Dermis microvascular lymphatic vessel endothelial cell (primary cell): ENCODE data around the gene ACTR1A. TPM values are rescaled to one million over a fixed set of nuclear protein-coding genes. Genes with fewer than 3 reads are reported as not detected.

Source experiments
- DNase-seq, 2 donors: peaks; one replicate each; pipeline versions ENCODE4 v3.0.0 to v3.0.0-alpha.2; 2010; ENCODE audit warnings: low read depth in 2 of 2
- total RNA-seq: library from RNA; depleted of rRNA; stranded (reverse); fragments of >200 nt; gene quantifications from 2 replicates; pipeline ENCODE4 v1.2.1, GENCODE V29; 2014

The ACTR1A gene
- total RNA-seq, 1 donor from 2014 or later, result 143 TPM

GRCh38 chr10:102485093-102485784 is 17.3 kb downstream of the ACTR1A start:
- DNase-seq, result no peak

- no peak for DNase-seq
Measured at GRCh38 chr10:102484021-102484420, 18.5 kb downstream of the ACTR1A start.

GRCh38 chr10:102480396-102480795 is 22.1 kb downstream of the ACTR1A start:
- no peak for DNase-seq

GRCh38 chr10:102479651-102480050 is 22.9 kb downstream of the ACTR1A start:
- no peak for DNase-seq

GRCh38 chr10:102476466-102477141 is 25.9 kb downstream of the ACTR1A start:
- DNase-seq, result no peak

GRCh38 chr10:102475451-102476040 is 27.0 kb downstream of the ACTR1A start:
- DNase-seq, result no peak

GRCh38 chr10:102473445-102474331 is 28.8 kb downstream of the ACTR1A start:
- DNase-seq, result no peak

- DNase-seq, result no peak
Measured at GRCh38 chr10:102470579-102471546, 31.6 kb downstream of the ACTR1A start.

GRCh38 chr10:102468683-102469082 is 33.8 kb downstream of the ACTR1A start:
- DNase-seq, result no peak

- no peak for DNase-seq
Measured at GRCh38 chr10:102467971-102468438, 34.5 kb downstream of the ACTR1A start.

- no peak for DNase-seq
Measured at GRCh38 chr10:102467318-102467717, 35.2 kb downstream of the ACTR1A start.

- no peak for DNase-seq
Measured at GRCh38 chr10:102465466-102465865, 37.0 kb downstream of the ACTR1A start.

GRCh38 chr10:102463983-102464382 is 38.5 kb downstream of the ACTR1A start:
- no peak for DNase-seq

GRCh38 chr10:102462512-102463054 is 39.9 kb downstream of the ACTR1A start:
- no peak for DNase-seq

- DNase-seq, result peak; percentile 46 to 82
Measured at GRCh38 chr10:102461187-102462054, 41.1 kb downstream of the ACTR1A start.

- no peak for DNase-seq
Measured at GRCh38 chr10:102460836-102461186, 41.7 kb downstream of the ACTR1A start.

GRCh38 chr10:102458656-102459055 is 43.9 kb downstream of the ACTR1A start:
- DNase-seq, result no peak

- no peak for DNase-seq
Measured at GRCh38 chr10:102457591-102458150, 44.8 kb downstream of the ACTR1A start.

- DNase-seq, result no peak
Measured at GRCh38 chr10:102455893-102456471, 46.5 kb downstream of the ACTR1A start.
